Retinal pigment epithelial cell (primary cell): ENCODE results near the gene GP1BB.

Experiments
- DNase-seq: peaks from one replicate; pipeline ENCODE4 v3.0.0-alpha.2; 2010; ENCODE audit warnings: low read depth
- H3K4me3 ChIP-seq: 2 replicates; pipeline ENCODE4 v1.5.1; 2011; ENCODE audit warnings: mild to moderate bottlenecking, low read length, control low read depth, moderate library complexity
- CTCF ChIP-seq: conservative IDR thresholded peaks from 2 replicates; pipeline ENCODE4 v1.5.1; 2011; ENCODE audit warnings: low read depth, low read length, control low read depth, inconsistent platforms

The GP1BB gene

GRCh38 chr22:19731361-19732135 lies 8.2 kb downstream of the GP1BB start:
- no peak for TF ChIP-seq CTCF
- no peak for DNase-seq
- no peak overlapping the region for H3K4me3 ChIP-seq

GRCh38 chr22:19732403-19733113 lies 9.2 kb downstream of the GP1BB start:
- no peak overlapping the region for H3K4me3 ChIP-seq
- no peak for DNase-seq
- no peak for TF ChIP-seq CTCF

DNA sequence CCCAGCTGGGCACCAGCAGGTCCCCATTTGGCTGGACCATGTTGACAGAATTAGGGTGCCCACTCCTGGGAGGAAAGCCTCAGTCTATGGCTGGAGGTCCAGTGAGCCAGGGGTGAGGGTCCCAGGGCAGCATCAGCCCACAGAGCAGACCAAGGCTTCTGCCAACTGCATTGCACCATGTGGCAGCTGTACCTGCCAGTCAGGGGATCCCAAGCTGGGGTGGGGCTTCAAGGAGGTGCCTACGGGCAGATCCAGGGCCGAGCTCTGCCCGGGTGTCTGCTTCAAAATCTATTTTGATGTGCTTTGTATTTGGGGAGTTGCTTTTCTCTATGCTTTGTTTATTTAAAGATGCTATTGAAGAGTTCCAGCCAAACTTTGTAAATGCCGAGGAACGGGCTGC lies 10.4 kb downstream of the GP1BB start:
- no peak for TF ChIP-seq CTCF
- no peak for DNase-seq
- no peak overlapping the region for H3K4me3 ChIP-seq

GRCh38 chr22:19734163-19734562 lies 10.8 kb downstream of the GP1BB start:
- TF ChIP-seq CTCF, result no peak
- H3K4me3 ChIP-seq, result no peak overlapping the region
- no peak for DNase-seq

DNA sequence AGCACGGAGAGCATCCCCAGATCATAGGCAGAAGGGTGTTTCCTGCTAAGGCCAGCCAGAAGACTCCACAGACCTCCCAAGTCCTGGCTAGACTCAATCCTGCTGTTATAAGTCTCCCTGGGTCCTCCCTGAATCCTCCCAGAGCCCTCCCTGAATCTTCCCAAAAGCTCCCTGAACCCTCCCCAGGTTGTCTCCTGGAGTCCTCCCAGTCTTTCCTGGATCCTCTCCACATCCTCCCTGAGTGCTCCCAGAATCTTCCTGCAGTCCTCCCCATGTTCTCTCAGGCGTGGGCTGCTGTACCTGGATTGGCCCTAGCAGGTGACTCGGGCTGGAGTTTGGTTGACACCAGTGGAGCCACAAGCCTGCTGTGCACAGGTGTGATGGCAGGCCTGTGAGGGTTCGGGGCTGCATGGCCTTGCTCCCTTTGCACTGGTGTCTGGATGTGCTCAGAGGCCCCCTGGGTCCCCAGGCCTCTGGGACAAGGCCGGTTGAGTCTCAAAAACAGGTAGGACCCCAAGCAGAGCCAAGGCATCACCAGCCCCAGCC lies 11.6 kb downstream of the GP1BB start:
- no peak for TF ChIP-seq CTCF
- no peak overlapping the region for H3K4me3 ChIP-seq
- no peak for DNase-seq

- TF ChIP-seq CTCF, result no peak
- DNase-seq, result no peak
- no peak overlapping the region for H3K4me3 ChIP-seq
Measured at GRCh38 chr22:19735665-19736510, 12.5 kb downstream of the GP1BB start.
